Nephron progenitor cell (in vitro differentiated cells): ENCODE measurements around the gene OR52A5.

Experiments
- DNase-seq: peaks from one replicate; pipeline ENCODE4 v3.0.0; 2021
- H3K27ac Mint-ChIP-seq: 2 replicates; pipeline ENCODE4 v1.8.0; 2021; ENCODE audit warnings: mild to moderate bottlenecking, moderate library complexity, mixed read lengths
- H3K27me3 Mint-ChIP-seq: 2 replicates; pipeline ENCODE4 v1.8.0; 2021; ENCODE audit warnings: mild to moderate bottlenecking, low read depth, mixed read lengths; ENCODE audit not compliant: poor library complexity
- H3K36me3 Mint-ChIP-seq: 2 replicates; pipeline ENCODE4 v1.8.0; 2021; ENCODE audit warnings: low read depth, mixed read lengths
- H3K4me1 Mint-ChIP-seq: 2 replicates; pipeline ENCODE4 v1.8.0; 2021; ENCODE audit warnings: mixed read lengths
- H3K4me3 Mint-ChIP-seq: 2 replicates; pipeline ENCODE4 v1.8.0; 2021; ENCODE audit warnings: mild to moderate bottlenecking, moderate library complexity, mixed read lengths
- H3K9me3 Mint-ChIP-seq: 2 replicates; pipeline ENCODE4 v1.8.0; 2021; ENCODE audit warnings: mild to moderate bottlenecking, moderate library complexity, mixed read lengths
- CTCF ChIP-seq: fragments of 200-600 bp; sonication (generic); IDR thresholded peaks from 2 replicates; pipeline ENCODE4 v1.5.0; 2021; ENCODE audit warnings: antibody characterized with exemption

The OR52A5 gene

GRCh38 chr11:5118893-5119292, 19.3 kb downstream of the OR52A5 start:
- peaks cover 7% of the 10 kb centered on the region for H3K9me3 Mint-ChIP-seq
- H3K4me1 Mint-ChIP-seq = no peaks in the 10 kb centered on the region
- H3K4me3 Mint-ChIP-seq = no peak overlapping the region
- no peaks in the 10 kb centered on the region for H3K36me3 Mint-ChIP-seq
- no peak overlapping the region for H3K27ac Mint-ChIP-seq
- H3K27me3 Mint-ChIP-seq = peaks cover 3% of the 10 kb centered on the region
- TF ChIP-seq CTCF = no peak
- no peak for DNase-seq

DNA sequence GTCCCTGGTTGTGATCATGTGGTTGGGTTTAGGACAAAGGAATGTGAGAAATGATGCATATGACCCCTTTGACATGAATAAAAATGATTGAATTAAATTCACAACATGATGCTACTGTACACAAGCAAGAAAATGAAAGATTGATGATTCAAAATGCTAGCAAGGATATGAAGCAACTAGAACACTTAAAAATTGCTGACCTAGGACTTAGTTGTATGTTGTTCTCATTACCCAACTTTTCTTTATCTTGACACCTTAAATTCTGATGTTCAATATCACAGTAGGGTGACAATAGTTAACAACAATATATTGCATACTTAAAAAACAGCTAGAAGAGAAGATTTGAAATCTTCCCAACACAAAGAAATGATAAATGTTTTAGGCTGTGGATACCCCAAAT, 20.6 kb downstream of the OR52A5 start:
- Mint-ChIP-seq H3K27ac (no peak overlapping the region), H3K4me1 (no peaks in the 10 kb centered on the region), H3K36me3 (no peaks in the 10 kb centered on the region), H3K27me3 (peaks cover 6% of the 10 kb centered on the region), H3K4me3 (no peak overlapping the region), H3K9me3 (peaks cover 7% of the 10 kb centered on the region)
- no peak for DNase-seq
- TF ChIP-seq CTCF = no peak

DNA sequence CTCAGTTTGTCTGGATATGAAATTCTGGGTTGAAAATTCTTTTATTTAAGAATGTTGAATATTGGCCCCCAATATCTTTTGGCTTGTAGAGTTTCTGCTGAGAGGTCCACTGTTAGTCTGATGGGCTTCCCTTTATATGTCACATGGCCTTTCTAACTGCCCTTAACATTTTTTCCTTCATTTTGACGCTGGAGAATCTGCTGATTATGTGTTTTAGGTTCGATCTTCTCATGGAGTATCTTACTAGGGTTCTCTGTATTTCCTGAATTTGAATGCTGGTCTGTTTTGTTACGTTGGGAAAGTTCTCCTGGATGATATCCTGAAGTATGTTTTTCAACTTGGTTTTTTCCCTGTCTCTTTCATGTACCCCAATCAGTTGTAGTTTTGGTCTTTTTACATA, 22.8 kb downstream of the OR52A5 start:
- no peaks in the 10 kb centered on the region for H3K4me1 Mint-ChIP-seq
- peaks cover 7% of the 10 kb centered on the region for H3K9me3 Mint-ChIP-seq
- H3K4me3 Mint-ChIP-seq = no peak overlapping the region
- DNase-seq = no peak
- H3K36me3 Mint-ChIP-seq = no peaks in the 10 kb centered on the region
- H3K27ac Mint-ChIP-seq = no peak overlapping the region
- no peak for TF ChIP-seq CTCF
- H3K27me3 Mint-ChIP-seq = peaks cover 8% of the 10 kb centered on the region

GRCh38 chr11:5107285-5107684, 30.9 kb downstream of the OR52A5 start:
- peaks cover 4% of the 10 kb centered on the region for H3K27me3 Mint-ChIP-seq
- H3K4me1 Mint-ChIP-seq = peaks cover 4% of the 10 kb centered on the region
- H3K27ac Mint-ChIP-seq = no peak overlapping the region
- no peak overlapping the region for H3K4me3 Mint-ChIP-seq
- TF ChIP-seq CTCF = no peak
- H3K9me3 Mint-ChIP-seq = no peaks in the 10 kb centered on the region
- no peak for DNase-seq
- no peaks in the 10 kb centered on the region for H3K36me3 Mint-ChIP-seq

DNA sequence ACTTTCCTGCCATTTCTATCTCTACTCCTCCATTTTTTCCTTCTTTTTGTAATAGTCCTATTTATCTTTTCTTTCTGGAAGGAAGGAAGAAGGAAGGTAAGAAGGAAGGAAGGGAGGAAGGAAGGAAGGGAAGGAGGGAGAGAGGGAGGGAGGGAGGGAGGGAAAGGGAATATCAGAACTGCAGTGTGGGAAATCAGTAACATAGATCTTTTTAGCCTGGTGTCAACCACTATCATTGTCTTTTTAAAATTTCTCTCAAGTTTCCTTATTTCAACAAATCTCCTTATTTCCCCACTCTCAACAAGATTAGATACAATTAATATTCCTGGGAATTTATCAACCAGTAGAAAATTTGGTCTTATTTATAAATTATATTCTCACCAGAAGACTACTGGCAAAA, 35.1 kb downstream of the OR52A5 start:
- H3K27me3 Mint-ChIP-seq = peaks cover 4% of the 10 kb centered on the region
- H3K4me3 Mint-ChIP-seq = no peak overlapping the region
- no peaks in the 10 kb centered on the region for H3K36me3 Mint-ChIP-seq
- no peak for DNase-seq
- no peak overlapping the region for H3K27ac Mint-ChIP-seq
- H3K9me3 Mint-ChIP-seq = no peaks in the 10 kb centered on the region
- TF ChIP-seq CTCF = no peak
- H3K4me1 Mint-ChIP-seq = peaks cover 7% of the 10 kb centered on the region

DNA sequence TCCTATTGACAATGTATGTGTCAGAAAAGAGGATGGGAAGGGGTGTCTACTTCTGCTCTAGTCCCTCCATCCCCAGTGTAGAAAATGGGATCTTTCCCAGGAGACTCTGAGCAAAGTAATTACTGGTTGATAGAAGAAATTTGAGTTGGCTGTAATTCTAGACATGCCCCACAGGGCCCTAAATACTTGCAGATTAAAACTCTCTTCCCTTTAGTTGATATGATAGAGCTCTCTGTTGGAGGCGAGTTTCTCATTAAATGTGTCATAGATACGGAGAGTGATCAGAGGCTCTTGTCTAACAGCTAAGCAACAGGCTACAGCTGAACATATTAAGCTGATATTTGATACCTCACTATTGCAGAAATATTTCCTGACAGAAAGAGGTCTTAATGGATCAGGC, 35.9 kb downstream of the OR52A5 start:
- no peak for TF ChIP-seq CTCF

More for the DNA sequence above, 35.9 kb downstream of the OR52A5 start:
- H3K4me3 Mint-ChIP-seq = no peak overlapping the region
- no peaks in the 10 kb centered on the region for H3K9me3 Mint-ChIP-seq
- H3K27me3 Mint-ChIP-seq = peaks cover 4% of the 10 kb centered on the region
- H3K4me1 Mint-ChIP-seq = peaks cover 7% of the 10 kb centered on the region
- no peaks in the 10 kb centered on the region for H3K36me3 Mint-ChIP-seq
- no peak for DNase-seq
- no peak overlapping the region for H3K27ac Mint-ChIP-seq
